Upper lobe of left lung (tissue), 4 donors: ENCODE results near the gene ODF2L.

Experiments
- CTCF ChIP-seq, 6 experiments: fragments of 450-650 bp in 4 of 6; fragments of 200-600 bp in 2 of 6; sonication (generic) in 2 of 6; IDR thresholded peaks; one replicate each; pipeline ENCODE4 v1.5.1; 2016 to 2019; ENCODE audit warnings: antibody characterized with exemption in 6 of 6
- EP300 ChIP-seq, 4 donors: sonication (generic); formaldehyde crosslinking; IDR thresholded peaks; one replicate each; pipeline ENCODE4 v1.5.1; 2017; ENCODE audit warnings: antibody characterized with exemption in 4 of 4, control low read depth in 2 of 4
- POLR2A ChIP-seq, 4 donors: fragments of 450-650 bp; IDR thresholded peaks; one replicate each; pipeline ENCODE4 v1.5.1; 2016 to 2017; ENCODE audit warnings: antibody characterized with exemption in 4 of 4, mild to moderate bottlenecking in 2 of 4
- POLR2AphosphoS5 ChIP-seq, 2 donors: sonication (generic); formaldehyde crosslinking; IDR thresholded peaks; one replicate each; pipeline ENCODE4 v1.5.1; 2017; ENCODE audit warnings: antibody characterized with exemption in 2 of 2

GRCh38 chr1:86380257-86380861, 15.8 kb downstream of the ODF2L start:
- TF ChIP-seq POLR2AphosphoS5 (IDR thresholded peaks at IDR 0.05): no peak
- peak; percentile 61 to 85 (median 81) for TF ChIP-seq CTCF (IDR thresholded peaks at IDR 0.05)
- TF ChIP-seq POLR2A (IDR thresholded peaks at IDR 0.05): no peak
- no peak for TF ChIP-seq EP300 (IDR thresholded peaks at IDR 0.05)
